Measurements from ENCODE around the gene NXN. TPM values are rescaled to one million over a fixed set of nuclear protein-coding genes. Genes with fewer than 3 reads are reported as not detected.

The NXN gene
- total and polyA plus RNA-seq, 9 donors: 5.5 to 34.8 (median 28.4) TPM

DNA sequence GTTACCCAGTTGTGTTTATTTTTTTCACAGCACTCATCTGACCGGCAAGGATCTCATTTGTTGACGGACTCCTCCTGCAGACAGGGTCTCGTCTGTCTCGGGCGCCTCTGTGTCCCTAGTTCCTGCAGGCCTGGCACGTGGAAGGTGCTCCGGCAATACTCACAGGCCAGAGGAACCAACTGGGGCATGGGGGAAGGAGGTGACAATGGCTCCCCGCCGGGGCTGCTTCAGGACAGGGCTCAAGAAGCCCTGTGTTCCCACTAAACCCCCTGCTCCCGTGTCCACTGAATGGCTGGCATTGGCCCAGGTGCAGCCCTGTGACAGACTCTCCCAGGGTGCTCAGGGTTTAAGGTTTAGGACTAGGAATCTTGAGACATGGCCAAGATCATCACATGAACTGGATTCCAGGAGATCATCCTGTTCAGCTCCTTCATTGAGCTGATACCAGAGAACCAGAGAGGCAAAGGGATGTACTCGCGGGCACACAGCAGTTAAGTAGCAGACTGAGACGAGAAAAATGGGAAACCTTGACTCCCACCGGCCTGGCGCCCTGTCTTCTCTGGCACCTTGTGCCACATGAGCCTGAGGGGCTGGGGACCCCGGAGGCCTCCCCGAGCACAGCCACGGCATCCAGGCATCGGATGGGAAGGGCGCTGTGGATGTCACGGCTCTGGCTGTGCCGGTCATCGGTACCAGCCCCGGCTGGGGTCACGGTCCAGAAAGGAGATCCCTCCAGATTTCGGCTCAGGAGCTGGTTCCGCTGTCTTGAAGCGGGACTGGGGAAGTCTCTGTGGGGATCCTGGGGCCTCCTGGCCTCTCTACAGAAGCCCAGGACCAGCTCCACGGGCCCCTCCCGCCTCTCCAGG, 46.4 kb upstream of the NXN start:
- H3K36me3 ChIP-seq: no peaks in the 10 kb centered on the region
- TF ChIP-seq POLR2A (IDR thresholded peaks at IDR 0.05) (no peak), EP300 (IDR thresholded peaks at IDR 0.05) (no peak)
- TF ChIP-seq, protein P1, sequence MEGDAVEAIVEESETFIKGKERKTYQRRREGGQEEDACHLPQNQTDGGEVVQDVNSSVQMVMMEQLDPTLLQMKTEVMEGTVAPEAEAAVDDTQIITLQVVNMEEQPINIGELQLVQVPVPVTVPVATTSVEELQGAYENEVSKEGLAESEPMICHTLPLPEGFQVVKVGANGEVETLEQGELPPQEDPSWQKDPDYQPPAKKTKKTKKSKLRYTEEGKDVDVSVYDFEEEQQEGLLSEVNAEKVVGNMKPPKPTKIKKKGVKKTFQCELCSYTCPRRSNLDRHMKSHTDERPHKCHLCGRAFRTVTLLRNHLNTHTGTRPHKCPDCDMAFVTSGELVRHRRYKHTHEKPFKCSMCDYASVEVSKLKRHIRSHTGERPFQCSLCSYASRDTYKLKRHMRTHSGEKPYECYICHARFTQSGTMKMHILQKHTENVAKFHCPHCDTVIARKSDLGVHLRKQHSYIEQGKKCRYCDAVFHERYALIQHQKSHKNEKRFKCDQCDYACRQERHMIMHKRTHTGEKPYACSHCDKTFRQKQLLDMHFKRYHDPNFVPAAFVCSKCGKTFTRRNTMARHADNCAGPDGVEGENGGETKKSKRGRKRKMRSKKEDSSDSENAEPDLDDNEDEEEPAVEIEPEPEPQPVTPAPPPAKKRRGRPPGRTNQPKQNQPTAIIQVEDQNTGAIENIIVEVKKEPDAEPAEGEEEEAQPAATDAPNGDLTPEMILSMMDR (IDR thresholded peaks at IDR 0.05): no peak
- 87 to 90% (median 87%) methylated on average over 29 to 30 of the region's 30 CpGs for WGBS, 3 donors
- H3K4me1 ChIP-seq (ENCODE audit: insufficient read depth): peaks cover 2% of the 10 kb centered on the region
- H3K27me3 ChIP-seq: no peaks in the 10 kb centered on the region
- intact Hi-C loops (cut with DNase I): no loop called here
- DNase-seq: no peak
- no peaks in the 10 kb centered on the region for H3K9me3 ChIP-seq
- no peak overlapping the region for H3K27ac ChIP-seq
- H3K4me3 ChIP-seq: no peak overlapping the region

DNA sequence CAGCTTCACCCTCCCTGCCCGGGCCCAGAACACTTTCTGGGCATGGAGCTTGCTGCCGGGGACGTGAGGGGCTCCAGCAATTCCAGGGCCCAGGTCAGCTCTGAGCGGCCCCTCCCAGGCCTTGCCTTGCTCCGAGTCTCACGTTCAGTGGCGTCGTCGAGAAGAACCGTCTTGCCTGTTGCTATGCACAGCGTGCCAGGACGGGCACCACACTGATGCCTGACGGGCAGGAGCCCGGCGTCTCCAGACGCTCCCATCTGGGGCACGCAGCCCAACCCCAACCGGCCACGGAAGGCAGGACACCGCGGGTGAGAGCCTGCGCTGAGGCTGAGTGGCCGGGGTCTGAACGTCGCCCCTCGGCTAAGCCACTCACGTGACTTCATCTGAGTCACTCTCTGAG, 44.5 kb upstream of the NXN start:
- no peak overlapping the region for H3K27ac ChIP-seq
- 92 to 94% (median 93%) methylated on average over 26 to 27 of the region's 27 CpGs for WGBS, 3 donors
- H3K4me3 ChIP-seq: no peak overlapping the region
- intact Hi-C loops (cut with DNase I): no loop called here
- no peaks in the 10 kb centered on the region for H3K27me3 ChIP-seq
- H3K4me1 ChIP-seq (ENCODE audit: insufficient read depth): no peaks in the 10 kb centered on the region
- no peak for TF ChIP-seq POLR2A (IDR thresholded peaks at IDR 0.05)
- TF ChIP-seq, protein P1 (IDR thresholded peaks at IDR 0.05): no peak
- TF ChIP-seq EP300 (IDR thresholded peaks at IDR 0.05): no peak
- H3K9me3 ChIP-seq: no peaks in the 10 kb centered on the region
- no peaks in the 10 kb centered on the region for H3K36me3 ChIP-seq
- DNase-seq: no peak

DNA sequence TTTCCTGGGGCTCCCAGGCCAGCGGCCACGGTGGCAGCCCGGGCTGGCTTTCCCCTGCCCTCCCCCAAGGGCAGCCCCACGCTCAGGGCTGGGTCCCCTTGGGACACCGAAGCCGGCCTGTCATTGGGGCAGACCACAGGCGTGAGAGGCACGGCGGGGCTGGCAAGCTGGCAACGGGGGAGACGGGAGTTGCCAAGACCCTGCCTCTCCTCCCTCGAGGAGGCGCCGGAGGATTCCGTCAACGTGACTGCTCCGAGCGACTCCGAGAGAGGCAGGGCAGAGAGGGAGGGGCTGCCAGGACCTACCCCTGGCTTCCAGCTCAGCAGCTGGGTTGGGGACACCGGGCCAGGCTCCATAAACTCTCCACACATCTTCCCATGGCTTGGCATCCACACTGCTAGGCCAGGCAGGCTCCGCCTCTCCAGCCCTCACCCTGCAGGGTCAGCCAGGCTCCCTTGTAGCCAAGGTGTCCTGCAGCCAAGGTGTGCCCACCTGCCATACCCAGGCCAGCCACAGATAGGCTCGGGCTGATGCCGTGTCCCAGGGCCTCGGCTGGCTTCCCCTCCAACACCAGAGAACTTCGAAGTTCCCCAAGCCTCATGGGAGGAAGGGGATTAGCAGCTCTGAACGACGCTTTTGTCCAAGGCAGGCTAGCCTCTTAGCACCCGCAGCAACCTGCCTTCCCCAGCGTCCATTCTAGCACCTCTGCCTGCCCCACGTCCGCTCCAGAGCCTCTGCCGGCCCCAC, 42.9 kb upstream of the NXN start:
- no peak for TF ChIP-seq EP300 (IDR thresholded peaks at IDR 0.05)
- H3K4me1 ChIP-seq (ENCODE audit: insufficient read depth): no peaks in the 10 kb centered on the region
- H3K27me3 ChIP-seq: no peaks in the 10 kb centered on the region
- WGBS, 3 donors: 78 to 81% (median 80%) methylated on average over 31 to 32 of the region's 32 CpGs
- no peak overlapping the region for H3K27ac ChIP-seq
- H3K36me3 ChIP-seq: no peaks in the 10 kb centered on the region
- H3K9me3 ChIP-seq: no peaks in the 10 kb centered on the region
- H3K4me3 ChIP-seq: no peak overlapping the region
- DNase-seq: no peak
- intact Hi-C loops (cut with DNase I): no loop called here

DNA sequence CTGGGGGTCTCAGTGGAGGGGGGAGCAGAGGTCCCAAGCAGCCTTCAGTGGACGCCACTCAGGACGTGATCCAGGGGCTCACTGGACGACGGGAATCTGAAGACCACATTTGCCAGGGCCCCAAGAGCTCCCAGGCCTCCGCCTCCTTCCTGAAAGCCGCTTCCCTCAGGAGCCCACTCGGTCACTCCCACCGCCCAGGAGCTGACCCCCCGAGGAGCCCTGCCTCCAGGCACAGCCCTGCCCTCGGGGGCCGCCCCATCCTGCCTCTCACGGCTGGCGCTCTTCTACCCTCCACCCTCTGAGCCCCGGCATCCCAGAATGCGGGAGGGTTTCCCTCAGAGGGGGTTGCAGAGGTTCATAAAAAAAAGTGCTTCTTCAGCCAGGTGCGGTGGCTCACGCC, 41.6 kb upstream of the NXN start:
- TF ChIP-seq POLR2A (IDR thresholded peaks at IDR 0.05) (no peak), EP300 (IDR thresholded peaks at IDR 0.05) (no peak)
- TF ChIP-seq, protein P1 (IDR thresholded peaks at IDR 0.05): no peak
- H3K27me3 ChIP-seq: no peaks in the 10 kb centered on the region

More for the DNA sequence above, 41.6 kb upstream of the NXN start:
- intact Hi-C loops (cut with DNase I): no loop called here
- Histone ChIP-seq H3K9me3 (no peaks in the 10 kb centered on the region), H3K36me3 (no peaks in the 10 kb centered on the region), H3K4me1 (ENCODE audit: insufficient read depth) (no peaks in the 10 kb centered on the region), H3K27ac (no peak overlapping the region), H3K4me3 (no peak overlapping the region)
- DNase-seq: no peak
- 83 to 89% (median 83%) methylated on average over 17 of the region's 17 CpGs for WGBS, 3 donors

Data from ovary (tissue), 9 donors.